Measurements from ENCODE around the gene ALDH1L2. TPM values are rescaled to one million over a fixed set of nuclear protein-coding genes. Genes with fewer than 3 reads are reported as not detected.
A peak's percentile ranks its signal among the peaks of the same experiment; 100 is the strongest.

Gene ALDH1L2
- polyA plus RNA-seq, 1 donor = 6.5 TPM

- no peak for DNase-seq (ENCODE audit: low read depth)
Observed at GRCh38 chr12:105033851-105034250, 50.4 kb downstream of the ALDH1L2 start.

- no peak for DNase-seq (ENCODE audit: low read depth)
Observed at GRCh38 chr12:105032703-105033357, 51.4 kb downstream of the ALDH1L2 start.

GRCh38 chr12:105030820-105031807 is 53.1 kb downstream of the ALDH1L2 start:
- no peak for DNase-seq (ENCODE audit: low read depth)

GRCh38 chr12:105026411-105026810 is 57.8 kb downstream of the ALDH1L2 start:
- DNase-seq (ENCODE audit: low read depth) = no peak

GRCh38 chr12:105025890-105026289 is 58.4 kb downstream of the ALDH1L2 start:
- peak; percentile 60 for DNase-seq (ENCODE audit: low read depth)

- no peak for DNase-seq (ENCODE audit: low read depth)
Observed at GRCh38 chr12:105024928-105025327, 59.3 kb downstream of the ALDH1L2 start.

GRCh38 chr12:105020241-105020962 is 63.9 kb downstream of the ALDH1L2 start:
- DNase-seq (ENCODE audit: low read depth) = no peak

- DNase-seq (ENCODE audit: low read depth) = no peak
Observed at GRCh38 chr12:105018776-105019175, 65.5 kb downstream of the ALDH1L2 start.

GRCh38 chr12:105018012-105018411 is 66.2 kb downstream of the ALDH1L2 start:
- no peak for DNase-seq (ENCODE audit: low read depth)

GRCh38 chr12:105015543-105015942 is 68.7 kb downstream of the ALDH1L2 start:
- DNase-seq (ENCODE audit: low read depth) = no peak

GRCh38 chr12:105014603-105015002 is 69.7 kb downstream of the ALDH1L2 start:
- DNase-seq (ENCODE audit: low read depth) = no peak

GRCh38 chr12:105013892-105014291 is 70.4 kb downstream of the ALDH1L2 start:
- no peak for DNase-seq (ENCODE audit: low read depth)

GRCh38 chr12:105001476-105001875 is 82.8 kb downstream of the ALDH1L2 start:
- DNase-seq (ENCODE audit: low read depth) = no peak

- no peak for DNase-seq (ENCODE audit: low read depth)
Observed at GRCh38 chr12:104999347-104999685, 84.9 kb downstream of the ALDH1L2 start.

GRCh38 chr12:104998423-104999346 is 85.6 kb downstream of the ALDH1L2 start:
- no peak for DNase-seq (ENCODE audit: low read depth)

- DNase-seq (ENCODE audit: low read depth) = no peak
Observed at GRCh38 chr12:104997541-104997940, 86.7 kb downstream of the ALDH1L2 start.

GRCh38 chr12:104994336-104994735 is 89.9 kb downstream of the ALDH1L2 start:
- DNase-seq (ENCODE audit: low read depth) = no peak

- no peak for DNase-seq (ENCODE audit: low read depth)
Observed at GRCh38 chr12:104991565-104992128, 92.6 kb downstream of the ALDH1L2 start.

- no peak for DNase-seq (ENCODE audit: low read depth)
Observed at GRCh38 chr12:104990950-104991349, 93.3 kb downstream of the ALDH1L2 start.

GRCh38 chr12:104986022-104986941 is 98.0 kb downstream of the ALDH1L2 start, which contains the start of gene NOPCHAP1:
Gene NOPCHAP1 (plus strand): TSS chr12:104986316. CDS start chr12:104986353, 37 bp downstream.
- DNase-seq (ENCODE audit: low read depth) = peak; percentile 40

Measured in forelimb muscle (tissue), 1 donor.